Activated CD8-positive, alpha-beta T cell treated with anti-CD3 and anti-CD28 coated beads for 36 hours (primary cell): ENCODE measurements around the gene FGF19. TPM values are rescaled to one million over a fixed set of nuclear protein-coding genes. Genes with fewer than 3 reads are reported as not detected.

Experiments used
- ATAC-seq: fragments of 200-7000 bp; cut with Tn5 transposase; one replicate; pipeline ENCODE4 v1.10.0; 2021; ENCODE audit warnings: mild to moderate bottlenecking, moderate library complexity
- CTCF ChIA-PET: fragments of 350-600 bp; sonication (Branson Sonifier 250); formaldehyde crosslinking; loops from one replicate; lab custom pipeline; 2021; ENCODE audit warnings: antibody characterized with exemption; lab: Charles Lee
- POLR2A ChIA-PET: fragments of 350-600 bp; sonication (Branson Sonifier 250); formaldehyde crosslinking; loops from one replicate; lab custom pipeline; 2021; ENCODE audit warnings: antibody characterized with exemption; lab: Charles Lee
- DNase-seq: peaks from one replicate; pipeline ENCODE4 v3.0.0-alpha.2; 2020
- H3K27ac Mint-ChIP-seq: one replicate; pipeline ENCODE4 v1.8.0; 2021; ENCODE audit warnings: mild to moderate bottlenecking, mixed read lengths
- H3K27me3 Mint-ChIP-seq: one replicate; pipeline ENCODE4 v1.8.0; 2021; ENCODE audit warnings: mixed read lengths
- H3K36me3 Mint-ChIP-seq: one replicate; pipeline ENCODE4 v1.8.0; 2021; ENCODE audit warnings: low read depth, mixed read lengths
- H3K4me1 Mint-ChIP-seq: one replicate; pipeline ENCODE4 v1.8.0; 2021; ENCODE audit warnings: low read depth, mixed read lengths
- H3K4me3 Mint-ChIP-seq: one replicate; pipeline ENCODE4 v1.8.0; 2021; ENCODE audit warnings: mild to moderate bottlenecking, moderate library complexity, mixed read lengths
- H3K9me3 Mint-ChIP-seq: one replicate; pipeline ENCODE4 v1.8.0; 2021; ENCODE audit warnings: mixed read lengths
- intact Hi-C: fragments of 100-400 bp; cut with micrococcal nuclease; formaldehyde crosslinking; loops from one replicate; pipeline ENCODE4 v1.10.0; 2022
- total RNA-seq, 2 experiments: library from RNA; stranded (reverse); gene quantifications; one replicate each; pipeline ENCODE4 v1.2.3, GENCODE V29; 2021
- TF ChIP-seq, protein P1 (sequence below): fragments of 200-600 bp; IDR thresholded peaks from one replicate; pipeline ENCODE4 v1.8.0; 2022; ENCODE audit warnings: antibody characterized with exemption, mild to moderate bottlenecking

FGF19 gene
- total RNA-seq, 2 experiments from 2014 or later = not detected

DNA sequence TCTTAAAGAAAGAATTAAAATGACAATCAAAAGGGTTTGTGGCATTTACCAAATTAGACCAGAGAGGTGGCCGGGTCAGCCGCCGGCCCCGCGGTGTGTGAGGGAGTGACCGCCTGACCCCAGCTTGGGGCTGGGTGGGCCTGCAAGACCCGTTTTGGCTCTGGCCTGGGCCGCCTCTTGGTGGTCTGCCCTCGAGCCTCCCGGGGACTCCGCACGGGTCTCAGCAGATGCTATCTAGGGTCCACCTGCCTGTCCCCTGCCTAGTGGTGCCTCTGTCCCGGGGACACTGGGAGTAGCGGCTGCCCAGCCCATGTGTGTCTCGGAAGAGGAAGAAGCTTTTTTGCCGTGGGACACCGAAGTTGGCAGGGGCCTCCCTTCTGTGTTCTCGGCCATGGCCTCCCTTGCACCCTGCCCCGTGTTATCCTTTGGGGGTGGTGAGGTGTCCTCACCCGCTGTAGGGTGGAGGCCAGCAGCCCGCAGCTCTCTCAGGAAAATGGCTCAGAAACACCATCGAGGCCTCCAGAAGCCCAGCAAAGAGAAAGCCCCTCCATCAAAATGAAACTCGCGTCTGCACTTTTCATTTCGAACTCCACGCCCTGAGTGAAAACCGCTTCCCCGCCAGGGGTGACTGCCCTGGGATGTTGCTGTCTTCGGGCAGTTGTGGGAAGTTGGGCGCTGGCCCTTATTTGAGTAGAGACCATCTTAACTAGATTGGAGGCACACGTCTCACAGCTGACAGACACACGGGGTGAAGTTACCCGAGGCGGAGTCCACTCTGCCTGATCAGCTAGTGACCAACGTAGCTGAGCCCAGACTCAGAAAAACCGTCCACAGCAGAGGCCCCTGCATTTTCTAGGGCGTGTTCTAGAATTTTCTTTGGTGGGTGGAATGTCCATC, 54.9 kb downstream of the FGF19 start:
- intact Hi-C loops = loop anchor here (10.0 kb wide), 1 partner anchor 354 kb away; the partner anchor contains the start of gene MYEOV
- ATAC-seq (no peak), DNase-seq (no peak)
- Mint-ChIP-seq H3K4me1 (no peaks in the 10 kb centered on the region), H3K36me3 (no peaks in the 10 kb centered on the region), H3K9me3 (no peaks in the 10 kb centered on the region), H3K27ac (no peak overlapping the region), H3K4me3 (no peak overlapping the region), H3K27me3 (no peaks in the 10 kb centered on the region)
- POLR2A ChIA-PET = no interaction called here
- TF ChIP-seq, protein P1, sequence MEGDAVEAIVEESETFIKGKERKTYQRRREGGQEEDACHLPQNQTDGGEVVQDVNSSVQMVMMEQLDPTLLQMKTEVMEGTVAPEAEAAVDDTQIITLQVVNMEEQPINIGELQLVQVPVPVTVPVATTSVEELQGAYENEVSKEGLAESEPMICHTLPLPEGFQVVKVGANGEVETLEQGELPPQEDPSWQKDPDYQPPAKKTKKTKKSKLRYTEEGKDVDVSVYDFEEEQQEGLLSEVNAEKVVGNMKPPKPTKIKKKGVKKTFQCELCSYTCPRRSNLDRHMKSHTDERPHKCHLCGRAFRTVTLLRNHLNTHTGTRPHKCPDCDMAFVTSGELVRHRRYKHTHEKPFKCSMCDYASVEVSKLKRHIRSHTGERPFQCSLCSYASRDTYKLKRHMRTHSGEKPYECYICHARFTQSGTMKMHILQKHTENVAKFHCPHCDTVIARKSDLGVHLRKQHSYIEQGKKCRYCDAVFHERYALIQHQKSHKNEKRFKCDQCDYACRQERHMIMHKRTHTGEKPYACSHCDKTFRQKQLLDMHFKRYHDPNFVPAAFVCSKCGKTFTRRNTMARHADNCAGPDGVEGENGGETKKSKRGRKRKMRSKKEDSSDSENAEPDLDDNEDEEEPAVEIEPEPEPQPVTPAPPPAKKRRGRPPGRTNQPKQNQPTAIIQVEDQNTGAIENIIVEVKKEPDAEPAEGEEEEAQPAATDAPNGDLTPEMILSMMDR = no peak
- CTCF ChIA-PET = interaction anchor here (1.0 kb wide), 1 partner anchor 22 kb away, joined by 4 read pairs; no protein-coding TSS in a partner anchor

Other genes starting within 250 kb of the FGF19 start
- not detected for gene LINC01488, start 222.4 kb downstream of the FGF19 start, total RNA-seq
- gene CCND1, start 62.9 kb downstream of the FGF19 start, total RNA-seq = 1 to 10 TPM; 2.8 to 3.3 TPM
- gene LTO1, start 28.7 kb downstream of the FGF19 start, total RNA-seq = 10 to 100 TPM; 14.9 to 15.9 TPM
- gene FGF4, start 71.3 kb upstream of the FGF19 start, total RNA-seq = not detected
- gene FGF3, start 115.4 kb upstream of the FGF19 start, total RNA-seq = not detected